GM18909 (cell line): Measurements from ENCODE around the gene DIPK1C.

Source experiments
- ATAC-seq: cut with Tn5 transposase; IDR thresholded peaks from one replicate; pipeline ENCODE4 v1.9.1; 2021; ENCODE audit warnings: mild to moderate bottlenecking; ENCODE audit not compliant: unreplicated experiment, poor library complexity

DIPK1C gene

DNA sequence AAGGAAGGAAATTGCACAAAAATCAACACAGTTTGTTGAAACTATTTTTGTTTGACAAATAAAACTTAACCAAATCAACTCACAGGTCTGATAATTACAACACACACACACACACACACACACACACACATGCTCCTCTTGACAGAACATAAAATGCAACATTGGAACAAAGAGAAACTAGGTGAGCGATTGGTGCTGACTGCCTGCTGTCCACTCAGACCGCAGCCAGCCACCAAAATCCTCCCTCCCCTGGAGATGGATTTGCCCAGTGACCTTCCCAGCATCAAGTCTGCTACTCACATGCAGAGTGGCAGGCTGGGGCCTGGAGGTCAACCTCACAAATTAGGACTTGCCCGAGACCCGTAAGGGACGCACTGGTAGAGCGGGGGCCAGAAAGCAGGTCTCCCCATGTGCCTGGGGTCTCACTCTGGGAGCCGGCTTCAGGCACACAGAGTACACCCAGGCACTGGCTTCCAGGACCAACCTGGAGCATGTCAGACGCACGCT is 61.4 kb downstream of the DIPK1C start:
- ATAC-seq = no peak

DNA sequence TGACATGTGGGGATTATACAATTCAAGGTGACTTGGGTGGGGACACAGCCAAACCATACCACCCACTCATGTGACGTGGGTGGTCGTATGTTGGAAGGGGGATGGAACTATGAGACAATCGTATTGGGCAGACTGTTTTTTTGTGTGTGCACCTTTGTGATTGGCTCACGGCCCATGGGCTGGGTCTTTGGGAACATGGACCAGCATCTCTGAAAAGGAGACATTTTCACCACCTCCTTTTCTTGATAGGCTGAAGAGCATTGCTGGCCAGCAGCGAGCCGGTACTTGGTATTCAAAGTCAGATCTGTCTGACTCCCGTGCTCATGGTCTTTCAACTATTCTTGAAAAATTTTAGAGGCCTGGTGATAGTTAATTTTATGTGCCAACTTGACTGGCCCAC is 62.1 kb downstream of the DIPK1C start:
- ATAC-seq = no peak

DNA sequence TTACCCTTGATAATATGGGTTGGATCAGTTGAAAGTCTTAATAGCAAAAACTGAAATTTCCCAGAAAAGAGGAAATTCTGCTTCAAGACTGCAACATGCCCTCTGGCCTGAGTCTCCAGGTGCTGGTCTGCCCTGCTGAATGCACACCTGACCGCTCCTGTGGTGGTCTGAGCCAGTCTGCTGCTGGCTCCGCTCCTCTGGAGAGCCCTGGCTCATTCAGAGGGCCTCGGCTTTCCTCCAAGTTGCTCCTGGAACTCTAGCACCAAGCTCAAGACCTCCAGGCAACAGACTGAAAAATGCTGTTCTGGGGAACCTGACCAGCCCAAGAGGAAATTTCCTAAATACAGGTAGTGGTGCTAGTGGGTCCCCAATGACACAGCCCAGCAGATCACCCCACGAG is 64.8 kb downstream of the DIPK1C start:
- ATAC-seq = no peak

- no peak for ATAC-seq
Measured at GRCh38 chr18:74390900-74391299, 66.2 kb downstream of the DIPK1C start.

DNA sequence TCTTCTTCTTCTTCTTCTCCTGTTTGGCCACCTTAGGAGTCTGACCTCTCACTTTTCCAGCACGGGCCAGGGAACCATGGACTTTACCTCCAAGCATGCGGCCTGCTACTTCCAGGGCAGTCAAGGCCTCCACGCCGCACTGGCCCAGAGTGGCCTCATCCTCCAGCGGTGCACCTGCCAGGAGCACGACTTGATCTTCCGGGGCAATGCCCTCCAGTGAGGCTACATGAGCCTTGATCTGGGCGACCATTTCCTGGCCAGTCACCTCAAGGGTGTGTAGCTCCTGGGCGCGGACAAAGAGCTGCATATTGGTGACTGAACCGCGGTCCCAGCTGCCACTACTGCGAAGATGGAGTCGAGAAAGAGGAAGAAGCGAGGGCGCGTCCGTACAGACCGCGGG is 67.1 kb downstream of the DIPK1C start:
- no peak for ATAC-seq

DNA sequence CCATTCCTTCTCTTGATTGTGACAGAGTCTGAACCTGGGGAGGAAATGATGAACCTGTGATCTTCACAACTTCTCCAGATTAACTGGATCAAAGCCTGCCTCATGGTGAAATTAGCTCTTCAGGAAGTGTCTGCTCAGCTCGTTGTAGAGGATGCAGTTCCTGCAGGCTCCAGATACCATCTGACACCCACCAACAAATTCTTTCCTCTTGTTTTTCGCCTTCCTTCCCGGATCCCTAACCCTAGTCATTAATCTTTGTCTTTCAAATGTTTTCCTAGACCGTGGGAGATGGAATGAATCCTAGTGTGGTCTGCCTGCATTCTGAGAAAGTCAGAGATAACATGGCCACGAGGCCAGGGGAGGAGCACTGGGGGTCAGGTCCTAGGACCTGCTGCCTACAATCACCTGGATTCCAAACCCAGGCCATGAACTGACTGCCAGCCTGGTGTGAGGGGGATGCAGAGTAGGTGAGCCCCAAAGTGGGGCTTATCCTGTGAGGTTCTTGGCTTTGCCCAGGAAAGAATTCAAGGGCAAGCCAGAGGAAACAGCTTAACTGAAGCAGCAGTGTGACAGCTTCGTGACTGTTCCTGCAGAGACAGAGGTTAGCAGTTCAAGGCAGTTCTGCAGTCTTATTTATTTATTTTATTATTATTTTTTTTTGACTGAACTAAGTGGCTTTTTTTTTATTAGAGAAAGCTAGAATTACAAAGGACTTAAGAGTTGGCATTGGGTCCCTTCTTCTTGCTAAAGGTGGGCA is 67.8 kb downstream of the DIPK1C start:
- ATAC-seq = no peak

GRCh38 chr18:74388227-74388626 is 68.9 kb downstream of the DIPK1C start:
- no peak for ATAC-seq

GRCh38 chr18:74387383-74387782 is 69.7 kb downstream of the DIPK1C start:
- no peak for ATAC-seq
